NCI-H1092 treated with DMSO at 0.1 percent for 48 hours (cell line): ENCODE data around the gene WNT4.
A peak's percentile ranks its signal among the peaks of the same experiment; 100 is the strongest.
"Not testable (repeated sequence)": the region's sequence is repeated elsewhere in the genome, so short reads cannot be mapped to it uniquely, and the experiment has no call there.

Experiments used
- DNase-seq: peaks from one replicate; lab custom pipeline; 2025; lab: John Stamatoyannopoulos, UW

Gene WNT4

GRCh38 chr1:22108339-22109105 lies 34.4 kb downstream of the WNT4 start:
- no peak for DNase-seq

DNA sequence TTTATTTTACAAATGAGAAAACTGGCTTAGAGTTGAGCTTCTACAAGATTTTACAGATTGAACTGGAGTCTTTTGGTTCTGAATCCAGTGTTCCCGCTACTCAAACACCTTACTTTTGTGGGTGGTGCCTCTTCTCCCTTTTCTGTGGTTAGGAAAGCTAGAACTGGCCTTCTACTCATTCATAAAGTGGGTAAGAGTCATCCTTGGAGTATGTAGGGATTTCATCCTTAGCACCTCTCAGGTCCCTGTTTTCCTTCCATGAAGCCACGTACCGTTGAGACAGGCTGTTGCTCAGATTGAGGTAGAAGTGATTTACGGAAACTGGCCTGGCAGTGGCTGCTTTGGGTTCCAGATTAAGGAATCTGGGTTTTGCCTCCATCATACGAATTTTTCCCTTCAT lies 35.8 kb downstream of the WNT4 start:
- no peak for DNase-seq

DNA sequence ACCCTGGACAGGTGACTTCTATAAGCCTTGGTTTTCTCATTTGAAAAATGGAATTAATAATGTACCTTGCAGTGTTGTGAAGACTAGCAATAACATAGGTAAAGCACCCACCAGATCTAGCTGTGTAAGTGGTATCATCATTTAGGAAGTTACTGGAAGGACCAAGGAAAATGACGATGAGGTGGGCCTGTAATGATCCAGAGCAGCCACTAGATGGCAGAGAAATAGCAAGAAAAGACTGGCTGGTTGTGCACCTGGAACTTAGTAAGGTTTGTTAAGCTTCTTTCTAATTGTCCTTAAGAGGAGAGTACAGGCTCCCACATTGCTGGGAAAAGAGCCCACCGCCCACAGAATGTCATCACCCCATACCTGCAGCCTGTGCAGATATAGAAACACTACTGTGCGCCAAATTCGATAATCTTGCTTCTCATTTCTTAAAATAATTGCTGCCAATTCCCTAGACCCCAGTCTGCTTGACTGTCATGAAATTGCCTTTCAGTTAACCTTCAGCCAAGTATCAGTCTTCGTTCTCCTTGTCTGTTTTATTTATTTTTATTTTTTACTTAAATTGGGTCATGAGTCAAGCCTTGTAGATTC lies 37.2 kb downstream of the WNT4 start:
- DNase-seq = peak; percentile 71

GRCh38 chr1:22104865-22105437 lies 37.9 kb downstream of the WNT4 start:
- DNase-seq = no peak

GRCh38 chr1:22104094-22104493 lies 38.8 kb downstream of the WNT4 start:
- no peak for DNase-seq

DNA sequence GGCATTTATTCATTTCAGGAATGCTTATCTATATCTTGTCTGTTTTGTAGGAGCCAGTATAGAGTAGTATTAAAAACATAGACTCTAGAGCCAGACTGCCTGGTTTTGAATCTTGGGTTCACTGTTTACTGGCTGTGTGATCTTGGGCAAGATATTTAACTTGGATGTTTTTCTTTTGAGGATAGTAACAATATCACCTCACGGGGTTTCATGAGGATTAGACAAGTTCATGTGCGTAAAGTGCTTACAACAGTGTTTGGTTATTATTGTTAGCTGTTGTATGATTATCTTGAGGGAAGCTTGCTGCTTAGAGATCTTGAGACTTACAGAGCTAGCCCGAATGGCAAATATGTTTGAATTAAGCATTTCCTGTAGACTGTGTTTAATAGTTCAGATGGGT lies 40.2 kb downstream of the WNT4 start:
- DNase-seq = no peak

GRCh38 chr1:22101995-22102394 lies 40.9 kb downstream of the WNT4 start:
- DNase-seq = no peak

DNA sequence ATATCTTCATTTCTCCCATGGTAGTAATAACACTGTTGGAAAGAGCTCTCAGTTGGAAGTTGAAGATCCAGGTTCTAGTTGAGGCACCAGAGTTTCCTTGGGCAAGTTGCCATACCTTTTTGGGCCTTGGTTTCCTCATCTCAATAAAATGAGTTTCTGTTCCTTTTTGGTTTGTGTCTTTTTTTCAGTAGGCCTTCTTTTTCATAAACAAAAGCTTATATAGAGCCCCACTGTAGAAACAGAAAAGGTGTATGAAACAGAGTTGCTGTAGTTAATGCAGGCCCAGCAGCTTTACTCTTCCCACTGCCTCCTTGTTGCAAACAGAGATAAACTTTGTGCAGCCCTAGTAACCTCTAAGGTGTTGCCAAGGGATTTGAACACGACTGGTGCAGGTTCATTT lies 41.7 kb downstream of the WNT4 start:
- no peak for DNase-seq

GRCh38 chr1:22100168-22100567 lies 42.7 kb downstream of the WNT4 start:
- DNase-seq = no peak

- no peak for DNase-seq
Measured at GRCh38 chr1:22098752-22099151, 44.1 kb downstream of the WNT4 start.

GRCh38 chr1:22096463-22096862 lies 46.4 kb downstream of the WNT4 start:
- DNase-seq = no peak

GRCh38 chr1:22096036-22096435 lies 46.9 kb downstream of the WNT4 start:
- no peak for DNase-seq

- DNase-seq = no peak
Measured at GRCh38 chr1:22093513-22093912, 49.4 kb downstream of the WNT4 start.

GRCh38 chr1:22092026-22092768 lies 50.7 kb downstream of the WNT4 start:
- DNase-seq = not testable (repeated sequence)

- no peak for DNase-seq
Measured at GRCh38 chr1:22090867-22091266, 52.0 kb downstream of the WNT4 start.

- no peak for DNase-seq
Measured at GRCh38 chr1:22089787-22090186, 53.1 kb downstream of the WNT4 start.

DNA sequence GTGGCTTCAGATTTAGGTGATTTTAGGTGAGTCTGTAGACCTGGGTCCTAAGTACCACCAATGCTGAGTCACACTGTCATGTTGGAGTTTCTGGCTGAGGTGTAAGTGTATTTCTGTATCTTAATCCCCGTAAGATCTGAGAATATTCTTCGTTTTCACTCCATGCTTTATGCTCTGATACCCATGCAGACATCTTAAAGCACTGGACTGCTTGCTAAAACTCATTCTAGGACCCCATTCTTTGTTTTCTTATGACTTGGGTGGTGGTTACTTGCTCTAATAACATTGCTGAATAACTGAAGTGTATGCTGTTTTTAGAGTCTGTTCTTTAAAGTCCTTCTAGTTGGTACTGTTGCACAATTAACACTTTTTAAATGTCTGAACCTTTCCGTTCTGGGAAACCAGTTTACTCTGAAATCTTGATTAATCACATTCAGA lies 53.7 kb downstream of the WNT4 start:
- no peak for DNase-seq

DNA sequence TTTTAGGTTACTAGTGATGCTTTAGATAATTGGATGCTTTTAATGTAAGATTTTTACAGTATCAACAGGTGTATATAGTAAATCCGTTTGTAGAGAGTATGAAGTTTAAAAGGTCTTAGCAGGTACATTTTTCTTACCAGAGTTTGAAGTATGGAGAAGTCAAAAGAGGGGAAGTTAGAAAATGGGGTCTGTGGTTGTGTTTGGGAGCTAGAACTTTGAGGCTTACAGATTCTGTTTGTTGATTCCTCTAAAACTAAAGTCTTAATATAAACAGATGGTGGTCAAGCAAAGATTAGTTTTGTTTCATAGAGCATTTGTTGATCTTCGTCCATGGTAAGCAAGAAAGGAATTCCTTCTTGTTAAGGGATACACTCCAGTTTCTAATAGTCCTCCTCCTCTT lies 54.6 kb downstream of the WNT4 start:
- DNase-seq = no peak

DNA sequence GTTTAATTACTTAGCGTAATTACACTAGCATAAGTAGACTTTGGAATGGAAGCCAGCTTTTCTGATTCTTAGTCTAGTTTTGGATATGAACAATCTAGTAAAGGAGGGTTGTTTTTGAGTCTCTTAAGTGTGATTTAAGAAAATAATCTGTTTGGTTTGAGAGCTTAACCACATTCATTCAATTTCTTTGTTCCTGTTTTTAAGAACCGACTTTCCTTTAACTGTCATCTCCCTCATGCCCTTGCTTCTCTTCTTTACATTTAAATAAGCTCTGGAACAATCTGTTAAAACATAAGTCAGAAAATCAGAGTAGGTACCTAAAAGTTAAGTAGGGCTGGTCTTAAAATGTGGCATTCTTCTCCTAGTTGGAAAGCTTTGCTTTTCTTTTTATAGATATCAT lies 62.7 kb downstream of the WNT4 start:
- no peak for DNase-seq

DNA sequence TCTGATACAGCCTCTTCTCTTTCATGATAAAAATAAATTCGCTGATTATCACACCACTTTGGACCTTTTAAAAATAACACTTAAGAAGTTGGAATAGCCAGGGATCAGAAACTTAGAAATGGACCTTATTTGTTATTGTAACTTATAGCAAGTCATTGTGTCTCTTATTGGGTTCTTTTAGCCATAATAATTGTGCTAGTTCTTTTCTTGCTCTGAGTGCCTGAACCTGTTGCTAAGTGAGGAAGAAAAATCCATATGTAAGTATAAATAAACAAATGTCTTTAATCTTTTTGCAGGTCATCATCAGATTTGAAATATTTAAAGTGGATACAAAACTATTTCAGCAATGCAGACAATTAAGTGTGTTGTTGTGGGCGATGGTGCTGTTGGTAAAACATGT lies 64.8 kb downstream of the WNT4 start:
- no peak for DNase-seq

- DNase-seq = no peak
Measured at GRCh38 chr1:22077728-22078127, 65.2 kb downstream of the WNT4 start.

DNA sequence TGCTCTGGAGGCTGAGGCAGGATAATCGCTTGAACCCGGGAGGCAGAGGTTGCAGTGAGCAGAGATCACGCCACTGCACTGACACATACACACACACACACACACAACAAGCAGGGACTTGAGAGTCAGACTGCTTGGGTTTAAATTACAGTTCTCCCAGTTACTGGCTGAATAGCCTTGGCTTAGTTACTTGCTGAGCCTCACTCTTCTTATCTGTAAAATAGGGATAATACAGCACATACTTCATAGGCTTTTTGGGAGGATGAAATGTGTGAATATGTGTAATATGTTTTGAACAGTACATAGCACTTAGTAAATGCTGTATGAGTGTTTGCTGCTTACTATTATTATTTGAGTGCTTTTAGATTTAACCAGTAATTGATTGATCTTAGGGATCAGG lies 66.6 kb downstream of the WNT4 start:
- DNase-seq = no peak

DNA sequence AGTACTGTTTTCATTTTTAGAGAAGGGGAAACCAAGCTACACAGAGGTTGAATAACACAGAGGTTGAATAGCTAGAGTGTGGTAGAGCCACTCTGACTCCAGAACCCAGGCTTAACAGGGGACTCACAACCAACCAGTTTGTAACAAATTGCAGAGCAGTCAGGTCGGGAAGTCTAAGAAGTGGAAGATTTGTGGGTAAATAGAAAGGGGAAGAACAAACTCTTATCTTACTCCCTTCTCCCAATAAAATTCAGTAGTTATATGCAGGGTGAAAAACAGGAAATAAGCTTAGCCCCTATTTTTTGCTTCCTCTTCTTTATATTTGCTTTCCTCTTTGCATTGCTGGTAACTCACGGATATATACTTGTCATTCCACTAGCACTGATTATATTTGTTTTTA lies 67.2 kb downstream of the WNT4 start:
- DNase-seq = no peak
